Muscle of leg (tissue), 11 donors: ENCODE data around the gene ANO7. TPM values are rescaled to one million over a fixed set of nuclear protein-coding genes. Genes with fewer than 3 reads are reported as not detected.

ENCODE experiments used
- DNase-seq: peaks from one replicate; pipeline ENCODE4 v3.0.0; 2013
- H3K27ac ChIP-seq: one replicate; pipeline ENCODE4 v1.5.1; 2013; ENCODE audit warnings: mild to moderate bottlenecking, low read length, control low read depth
- H3K27me3 ChIP-seq: one replicate; pipeline ENCODE4 v1.6.1; 2013; ENCODE audit warnings: low read length; ENCODE audit not compliant: control insufficient read depth, insufficient read depth
- H3K36me3 ChIP-seq: one replicate; pipeline ENCODE4 v1.6.1; 2013; ENCODE audit warnings: low read length; ENCODE audit not compliant: control insufficient read depth, insufficient read depth
- H3K4me1 ChIP-seq: one replicate; pipeline ENCODE4 v1.6.1; 2013; ENCODE audit warnings: low read length; ENCODE audit not compliant: control insufficient read depth, insufficient read depth
- H3K4me3 ChIP-seq: one replicate; pipeline ENCODE4 v1.5.1; 2013; ENCODE audit warnings: low read length, control low read depth
- H3K9me3 ChIP-seq: replicated peaks from 2 replicates; pipeline ENCODE4 v1.6.1; 2013; ENCODE audit warnings: low read depth, low read length; ENCODE audit not compliant: control insufficient read depth
- WGBS: methylation state at CpG from one replicate; pipeline ENCODE4 v1.1.5; 2013; ENCODE audit warnings: missing lambda C conversion rate; ENCODE audit not compliant: insufficient coverage; 5-methylcytosine and 5-hydroxymethylcytosine counted together
- polyA plus RNA-seq, 8 donors: library from polyadenylated mRNA; unstranded; fragments of 120-200 nt; gene quantifications; one replicate each; pipeline versions ENCODE4 v1.2.1 to v1.2.3, GENCODE V29; 2013; ENCODE audit warnings: inconsistent platforms in 1 of 8, low replicate concordance in 1 of 8; ENCODE audit not compliant: insufficient read length in 8 of 8, insufficient read depth in 1 of 8
- total RNA-seq: library from RNA; stranded (reverse); fragments of 120-200 nt; gene quantifications from one replicate; pipeline ENCODE4 v1.2.4, GENCODE V29; 2013

ANO7 gene
- total and polyA plus RNA-seq, 9 donors: 0.35 to 2.0 (median 1.1) TPM

- Histone ChIP-seq H3K4me3 (no peak overlapping the region), H3K4me1 (peaks cover 10% of the 10 kb centered on the region), H3K27ac (no peak overlapping the region), H3K36me3 (no peaks in the 10 kb centered on the region), H3K9me3 (no peaks in the 10 kb centered on the region), H3K27me3 (no peaks in the 10 kb centered on the region)
- 81% methylated on average over 39 of the region's 42 CpGs for WGBS
- DNase-seq: no peak
These were observed 11.7 kb downstream of the ANO7 start for GRCh38 chr2:241199897-241200821.

- peaks cover 10% of the 10 kb centered on the region for H3K4me1 ChIP-seq
- H3K9me3 ChIP-seq: no peaks in the 10 kb centered on the region
- H3K4me3 ChIP-seq: no peak overlapping the region
- DNase-seq: no peak
- 85% methylated on average over 13 of the region's 21 CpGs for WGBS
- no peaks in the 10 kb centered on the region for H3K27me3 ChIP-seq
- H3K27ac ChIP-seq: no peak overlapping the region
- H3K36me3 ChIP-seq: no peaks in the 10 kb centered on the region
These were observed 12.4 kb downstream of the ANO7 start for GRCh38 chr2:241200822-241201395.

GRCh38 chr2:241201445-241202267 is 13.2 kb downstream of the ANO7 start:
- DNase-seq: no peak
- 79% methylated on average over 23 of the region's 24 CpGs for WGBS

GRCh38 chr2:241202268-241202585 is 13.8 kb downstream of the ANO7 start:
- Histone ChIP-seq H3K9me3 (no peaks in the 10 kb centered on the region), H3K27me3 (no peaks in the 10 kb centered on the region), H3K4me1 (peaks cover 10% of the 10 kb centered on the region), H3K4me3 (no peak overlapping the region), H3K27ac (no peak overlapping the region), H3K36me3 (no peaks in the 10 kb centered on the region)
- 82% methylated on average over 15 of the region's 15 CpGs for WGBS
- no peak for DNase-seq

More at GRCh38 chr2:241201445-241202267, 13.2 kb downstream of the ANO7 start:
- Histone ChIP-seq H3K27me3 (no peaks in the 10 kb centered on the region), H3K9me3 (no peaks in the 10 kb centered on the region), H3K36me3 (no peaks in the 10 kb centered on the region), H3K4me1 (peaks cover 10% of the 10 kb centered on the region), H3K27ac (no peak overlapping the region), H3K4me3 (no peak overlapping the region)

- Histone ChIP-seq H3K27me3 (no peaks in the 10 kb centered on the region), H3K27ac (no peak overlapping the region), H3K4me1 (peaks cover 10% of the 10 kb centered on the region), H3K36me3 (no peaks in the 10 kb centered on the region), H3K9me3 (no peaks in the 10 kb centered on the region), H3K4me3 (no peak overlapping the region)
- 89% methylated on average over 6 of the region's 9 CpGs for WGBS
- no peak for DNase-seq
These were observed 14.2 kb downstream of the ANO7 start for GRCh38 chr2:241202681-241203080.

GRCh38 chr2:241203218-241204009 is 14.9 kb downstream of the ANO7 start:
- Histone ChIP-seq H3K9me3 (no peaks in the 10 kb centered on the region), H3K4me1 (peaks cover 10% of the 10 kb centered on the region), H3K27ac (no peak overlapping the region), H3K36me3 (no peaks in the 10 kb centered on the region), H3K27me3 (no peaks in the 10 kb centered on the region), H3K4me3 (no peak overlapping the region)
- no peak for DNase-seq
- WGBS: 88% methylated on average over 25 of the region's 27 CpGs

- 77% methylated on average over 10 of the region's 10 CpGs for WGBS
- no peaks in the 10 kb centered on the region for H3K36me3 ChIP-seq
- H3K27ac ChIP-seq: no peak overlapping the region
- H3K27me3 ChIP-seq: no peaks in the 10 kb centered on the region
- no peak for DNase-seq
- peaks cover 10% of the 10 kb centered on the region for H3K4me1 ChIP-seq
- H3K9me3 ChIP-seq: no peaks in the 10 kb centered on the region
- no peak overlapping the region for H3K4me3 ChIP-seq
These were observed 15.5 kb downstream of the ANO7 start for GRCh38 chr2:241204010-241204384.

GRCh38 chr2:241204490-241204889 is 16.0 kb downstream of the ANO7 start:
- Histone ChIP-seq H3K4me1 (peaks cover 10% of the 10 kb centered on the region), H3K27me3 (no peaks in the 10 kb centered on the region), H3K36me3 (no peaks in the 10 kb centered on the region), H3K27ac (no peak overlapping the region), H3K4me3 (no peak overlapping the region), H3K9me3 (no peaks in the 10 kb centered on the region)
- WGBS: 73% methylated on average over 4 of the region's 4 CpGs
- DNase-seq: no peak

- Histone ChIP-seq H3K4me1 (peaks cover 10% of the 10 kb centered on the region), H3K9me3 (no peaks in the 10 kb centered on the region), H3K36me3 (no peaks in the 10 kb centered on the region), H3K4me3 (no peak overlapping the region), H3K27me3 (no peaks in the 10 kb centered on the region), H3K27ac (no peak overlapping the region)
- no peak for DNase-seq
- 90% methylated on average over 3 of the region's 3 CpGs for WGBS
These were observed 16.6 kb downstream of the ANO7 start for GRCh38 chr2:241205086-241205485.
